GM12801 (cell line): ENCODE data around the gene CTNND2.

Experiments used
- CTCF ChIP-seq: IDR thresholded peaks from one replicate; pipeline ENCODE4 v1.5.1; 2011; ENCODE audit warnings: control low read depth; ENCODE audit not compliant: insufficient read length; ENCODE audit errors: extremely low read depth

Gene CTNND2

GRCh38 chr5:11540112-11540511 is 364.1 kb downstream of the CTNND2 start:
- no peak for TF ChIP-seq CTCF

GRCh38 chr5:11531811-11532555 is 372.3 kb downstream of the CTNND2 start:
- TF ChIP-seq CTCF, result no peak

- TF ChIP-seq CTCF, result no peak
Observed at GRCh38 chr5:11528720-11529119, 375.5 kb downstream of the CTNND2 start.

GRCh38 chr5:11527652-11528349 is 376.4 kb downstream of the CTNND2 start:
- no peak for TF ChIP-seq CTCF

GRCh38 chr5:11525020-11525419 is 379.2 kb downstream of the CTNND2 start:
- TF ChIP-seq CTCF, result no peak

- TF ChIP-seq CTCF, result no peak
Observed at GRCh38 chr5:11524188-11524587, 380.1 kb downstream of the CTNND2 start.

GRCh38 chr5:11522796-11523195 is 381.4 kb downstream of the CTNND2 start:
- TF ChIP-seq CTCF, result no peak
